AG04449 (cell line): ENCODE data around the gene FBXW11.

Experiments used
- CTCF ChIA-PET: fragments of 350-600 bp; formaldehyde crosslinking; extraction: SDS; loops from one replicate; lab custom pipeline; 2021; ENCODE audit warnings: antibody characterized with exemption; lab: Yijun Ruan, JAX
- POLR2A ChIA-PET: fragments of 400-600, 350-600 bp; formaldehyde crosslinking; extraction: SDS; loops from one replicate; lab custom pipeline; 2020; ENCODE audit warnings: antibody characterized with exemption, inconsistent platforms; lab: Yijun Ruan, JAX
- DNase-seq: peaks from one replicate; pipeline ENCODE4 v3.0.0-alpha.2; 2010; ENCODE audit warnings: low read depth, low spot score
- H3K4me3 ChIP-seq: 2 replicates; pipeline ENCODE4 v1.5.1; 2011; ENCODE audit warnings: low read depth, mild to moderate bottlenecking, control low read depth, low read length
- CTCF ChIP-seq: IDR thresholded peaks from one replicate; pipeline ENCODE4 v1.5.1; 2011; ENCODE audit warnings: mild to moderate bottlenecking, moderate library complexity, low read length, control low read depth, inconsistent platforms; ENCODE audit not compliant: insufficient read depth; ENCODE audit errors: missing control alignments

FBXW11 gene

GRCh38 chr5:172009536-172010270 is 3.3 kb upstream of the FBXW11 start:
- CTCF ChIA-PET = interaction anchor here (0.7 to 8.1 kb wide), 11 partner anchors 11 to 295 kb away, joined by 3 to 117 read pairs (median 4); partner anchors contain the start of gene STK10

GRCh38 chr5:172008689-172009141 is 2.3 kb upstream of the FBXW11 start:
- no peak for TF ChIP-seq CTCF
- ChIA-PET CTCF (interaction anchor here (0.7 to 8.1 kb wide), 9 partner anchors 12 to 180 kb away, joined by 3 to 117 read pairs (median 6); partner anchors contain the start of gene STK10), POLR2A (no interaction called here)
- no peak for DNase-seq
- H3K4me3 ChIP-seq = no peak overlapping the region

More at GRCh38 chr5:172009536-172010270, 3.3 kb upstream of the FBXW11 start:
- no peak for DNase-seq
- POLR2A ChIA-PET = no interaction called here
- H3K4me3 ChIP-seq = no peak overlapping the region
- TF ChIP-seq CTCF = no peak

- no peak for DNase-seq
- TF ChIP-seq CTCF = no peak
- H3K4me3 ChIP-seq = no peak overlapping the region; the same call in 1 of the 2 replicates
- POLR2A ChIA-PET = interaction anchor here (1.1 to 1.7 kb wide), 2 partner anchors 24 to 28 kb away, joined by 3 to 5 read pairs; no protein-coding TSS in a partner anchor
- CTCF ChIA-PET = interaction anchor here (0.7 to 8.1 kb wide), 12 partner anchors 12 to 285 kb away, joined by 3 to 117 read pairs (median 6); no protein-coding TSS in a partner anchor
Observed at GRCh38 chr5:172008111-172008455, 1.6 kb upstream of the FBXW11 start.

GRCh38 chr5:172007175-172008110 is 1.0 kb upstream of the FBXW11 start:
- CTCF ChIA-PET = interaction anchor here (0.6 to 8.1 kb wide), 23 partner anchors 11 to 588 kb away, joined by 3 to 117 read pairs (median 4); partner anchors contain the start of genes FGF18 and STK10

GRCh38 chr5:172005708-172006320 is 624 bp downstream of the FBXW11 start:
- POLR2A ChIA-PET = interaction anchor here (0.6 to 2.0 kb wide), 6 partner anchors 12 to 183 kb away, joined by 3 to 7 read pairs (median 4); partner anchors contain the start of gene STK10
- TF ChIP-seq CTCF = no peak
- peak overlapping the region; percentile 87 for H3K4me3 ChIP-seq
- CTCF ChIA-PET = interaction anchor here (1.0 to 8.1 kb wide), 14 partner anchors 10 to 587 kb away, joined by 3 to 117 read pairs (median 4); partner anchors contain the start of genes FGF18 and STK10
- DNase-seq = no peak

More at GRCh38 chr5:172007175-172008110, 1.0 kb upstream of the FBXW11 start:
- DNase-seq = no peak
- no peak for TF ChIP-seq CTCF
- H3K4me3 ChIP-seq = peak overlapping the region; percentile 87
- POLR2A ChIA-PET = interaction anchor here (1.0 to 2.0 kb wide), 10 partner anchors 10 to 619 kb away, joined by 3 to 7 read pairs (median 4); partner anchors contain the start of gene NPM1
